Measurements from ENCODE around the gene ZNF821. TPM values are rescaled to one million over a fixed set of nuclear protein-coding genes. Genes with fewer than 3 reads are reported as not detected.
"Not testable (repeated sequence)": the region's sequence is repeated elsewhere in the genome, so short reads cannot be mapped to it uniquely, and the experiment has no call there.

Gene ZNF821
- total RNA-seq, 1 experiment from 2014 or later = 5.4 TPM

- H3K36me3 ChIP-seq (ENCODE audit: low read depth, low read length) = no peaks in the 10 kb centered on the region
- H3K27ac ChIP-seq (ENCODE audit: low read length) = no peak overlapping the region
- intact Hi-C loops (cut with micrococcal nuclease) = no loop called here
- no peaks in the 10 kb centered on the region for H3K4me1 ChIP-seq (ENCODE audit: insufficient read depth, low read length)
- no peak overlapping the region for H3K9ac ChIP-seq (ENCODE audit: low read length)
- CTCF ChIA-PET = no interaction called here
- H4K20me1 ChIP-seq (ENCODE audit: low read length) = no peaks in the 10 kb centered on the region
- H3K27me3 ChIP-seq (ENCODE audit: low read length) = no peaks in the 10 kb centered on the region
- TF ChIP-seq CTCF (conservative IDR thresholded peaks at IDR 0.05; ENCODE audit: low read depth, low read length) (no peak), EZH2phosphoT487 (IDR thresholded peaks at IDR 0.05; ENCODE audit: borderline replicate concordance, low read length) (no peak), EZH2 (IDR thresholded peaks at IDR 0.05; ENCODE audit: low read length, unreplicated experiment) (no peak)
- no peak overlapping the region for H3K4me2 ChIP-seq (ENCODE audit: low read length)
- H3K9me3 ChIP-seq (ENCODE audit: low read length) = no peaks in the 10 kb centered on the region
- H3K79me2 ChIP-seq (ENCODE audit: low read length) = no peaks in the 10 kb centered on the region
- no peak overlapping the region for H3K4me3 ChIP-seq (ENCODE audit: low read length)
- no TSS peak for BruUV-seq (replicated peaks)
- no peak overlapping the region for H2AFZ ChIP-seq (ENCODE audit: low read length)
- no peak for ATAC-seq
- H3K9me2 ChIP-seq (replicated peaks; ENCODE audit: low read length) = no peaks in the 10 kb centered on the region
- POLR2A ChIA-PET (ENCODE audit: unreplicated experiment) = no interaction called here
- no peaks in the 10 kb centered on the region for H3F3A ChIP-seq (ENCODE audit: low read length, unreplicated experiment)
- no peak for DNase-seq
Measured at GRCh38 chr16:71837150-71837549, 46.8 kb downstream of the ZNF821 start.

- POLR2A ChIA-PET (ENCODE audit: unreplicated experiment) = no interaction called here
- no peaks in the 10 kb centered on the region for H3K4me1 ChIP-seq (ENCODE audit: insufficient read depth, low read length)
- no peak for ATAC-seq
- H3K9ac ChIP-seq (ENCODE audit: low read length) = no peak overlapping the region
- no peaks in the 10 kb centered on the region for H3K36me3 ChIP-seq (ENCODE audit: low read depth, low read length)
- H4K20me1 ChIP-seq (ENCODE audit: low read length) = no peaks in the 10 kb centered on the region
- H3K79me2 ChIP-seq (ENCODE audit: low read length) = no peaks in the 10 kb centered on the region
- DNase-seq = no peak
- H3K9me2 ChIP-seq (replicated peaks; ENCODE audit: low read length) = no peaks in the 10 kb centered on the region
- intact Hi-C loops (cut with micrococcal nuclease) = no loop called here
- no peak overlapping the region for H2AFZ ChIP-seq (ENCODE audit: low read length)
- BruUV-seq (replicated peaks) = no TSS peak
- no peak overlapping the region for H3K4me2 ChIP-seq (ENCODE audit: low read length)
- no peaks in the 10 kb centered on the region for H3F3A ChIP-seq (ENCODE audit: low read length, unreplicated experiment)
- TF ChIP-seq EZH2phosphoT487 (IDR thresholded peaks at IDR 0.05; ENCODE audit: borderline replicate concordance, low read length) = no peak
- CTCF ChIA-PET = no interaction called here
- no peak overlapping the region for H3K4me3 ChIP-seq (ENCODE audit: low read length)
- H3K9me3 ChIP-seq (ENCODE audit: low read length) = no peaks in the 10 kb centered on the region
- no peak overlapping the region for H3K27ac ChIP-seq (ENCODE audit: low read length)
- H3K27me3 ChIP-seq (ENCODE audit: low read length) = no peaks in the 10 kb centered on the region
Measured at GRCh38 chr16:71834291-71834690, 49.7 kb downstream of the ZNF821 start.

- H3F3A ChIP-seq (ENCODE audit: low read length, unreplicated experiment); intact Hi-C loops (cut with micrococcal nuclease): not testable (repeated sequence)
Measured at GRCh38 chr16:71832112-71832511, 51.9 kb downstream of the ZNF821 start.

GRCh38 chr16:71831698-71832097, 52.3 kb downstream of the ZNF821 start:
- H3K79me2 ChIP-seq (ENCODE audit: low read length); H3K4me3 ChIP-seq (ENCODE audit: low read length); H2AFZ ChIP-seq (ENCODE audit: low read length); intact Hi-C loops (cut with micrococcal nuclease); H3K9me2 ChIP-seq (replicated peaks; ENCODE audit: low read length); H3K9me3 ChIP-seq (ENCODE audit: low read length); ATAC-seq; H3K36me3 ChIP-seq (ENCODE audit: low read depth, low read length); H3K27me3 ChIP-seq (ENCODE audit: low read length); BruUV-seq (replicated peaks); POLR2A ChIA-PET (ENCODE audit: unreplicated experiment); DNase-seq; H3F3A ChIP-seq (ENCODE audit: low read length, unreplicated experiment); H3K4me2 ChIP-seq (ENCODE audit: low read length); H3K9ac ChIP-seq (ENCODE audit: low read length); H4K20me1 ChIP-seq (ENCODE audit: low read length); CTCF ChIA-PET; H3K27ac ChIP-seq (ENCODE audit: low read length); H3K4me1 ChIP-seq (ENCODE audit: insufficient read depth, low read length): not testable (repeated sequence)

More at GRCh38 chr16:71832112-71832511, 51.9 kb downstream of the ZNF821 start:
- DNase-seq; H3K27me3 ChIP-seq (ENCODE audit: low read length); H3K4me2 ChIP-seq (ENCODE audit: low read length); H3K4me1 ChIP-seq (ENCODE audit: insufficient read depth, low read length); ATAC-seq; POLR2A ChIA-PET (ENCODE audit: unreplicated experiment); H2AFZ ChIP-seq (ENCODE audit: low read length); H3K9ac ChIP-seq (ENCODE audit: low read length); H3K9me2 ChIP-seq (replicated peaks; ENCODE audit: low read length); H3K4me3 ChIP-seq (ENCODE audit: low read length); BruUV-seq (replicated peaks); H4K20me1 ChIP-seq (ENCODE audit: low read length); CTCF ChIA-PET; H3K79me2 ChIP-seq (ENCODE audit: low read length); H3K9me3 ChIP-seq (ENCODE audit: low read length); H3K36me3 ChIP-seq (ENCODE audit: low read depth, low read length); H3K27ac ChIP-seq (ENCODE audit: low read length): not testable (repeated sequence)
